GM18861 (cell line): Measurements from ENCODE around the gene SDF2L1.
A peak's percentile ranks its signal among the peaks of the same experiment; 100 is the strongest.
"Not testable (repeated sequence)": the region's sequence is repeated elsewhere in the genome, so short reads cannot be mapped to it uniquely, and the experiment has no call there.

Experiments used
- ATAC-seq: cut with Tn5 transposase; IDR thresholded peaks from one replicate; pipeline ENCODE4 v1.9.1; 2021; ENCODE audit not compliant: unreplicated experiment

SDF2L1 gene

DNA sequence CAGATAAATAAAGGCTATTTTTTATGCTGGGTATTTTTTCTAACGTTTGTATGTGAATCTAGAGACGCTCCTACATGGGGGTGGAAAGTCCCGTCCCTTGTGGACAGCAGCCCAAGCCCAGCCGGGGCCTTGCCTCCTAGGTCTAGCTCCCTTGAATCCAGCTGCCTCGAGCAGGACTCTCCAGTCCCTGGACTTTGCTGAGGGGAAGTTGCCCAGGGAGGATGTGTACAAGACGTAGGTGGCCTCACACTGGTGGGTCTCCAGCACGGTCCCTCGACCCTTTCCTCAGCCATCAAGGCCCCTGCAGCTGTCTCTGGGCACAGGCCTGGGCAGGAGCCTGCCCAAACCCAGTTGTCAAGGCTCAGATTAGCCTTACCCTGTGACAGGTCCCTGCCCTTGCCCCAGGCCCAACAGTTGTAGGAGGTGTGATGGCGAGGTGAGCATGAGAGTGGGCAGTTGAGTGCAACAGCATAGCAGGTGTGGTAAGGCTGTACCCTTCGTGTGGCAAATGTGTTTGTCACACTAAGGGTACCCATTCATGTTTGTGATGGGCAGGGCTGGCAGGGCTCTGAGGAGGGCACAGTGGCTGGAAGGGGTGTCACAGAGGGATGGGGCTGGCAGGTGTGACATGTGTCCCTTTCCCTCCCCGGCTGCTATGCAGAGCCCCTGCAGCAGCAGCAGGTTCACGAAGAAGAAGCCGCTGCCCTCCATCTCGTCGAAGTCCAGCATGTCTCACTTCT is 6.2 kb upstream of the SDF2L1 start:
- no peak for ATAC-seq

DNA sequence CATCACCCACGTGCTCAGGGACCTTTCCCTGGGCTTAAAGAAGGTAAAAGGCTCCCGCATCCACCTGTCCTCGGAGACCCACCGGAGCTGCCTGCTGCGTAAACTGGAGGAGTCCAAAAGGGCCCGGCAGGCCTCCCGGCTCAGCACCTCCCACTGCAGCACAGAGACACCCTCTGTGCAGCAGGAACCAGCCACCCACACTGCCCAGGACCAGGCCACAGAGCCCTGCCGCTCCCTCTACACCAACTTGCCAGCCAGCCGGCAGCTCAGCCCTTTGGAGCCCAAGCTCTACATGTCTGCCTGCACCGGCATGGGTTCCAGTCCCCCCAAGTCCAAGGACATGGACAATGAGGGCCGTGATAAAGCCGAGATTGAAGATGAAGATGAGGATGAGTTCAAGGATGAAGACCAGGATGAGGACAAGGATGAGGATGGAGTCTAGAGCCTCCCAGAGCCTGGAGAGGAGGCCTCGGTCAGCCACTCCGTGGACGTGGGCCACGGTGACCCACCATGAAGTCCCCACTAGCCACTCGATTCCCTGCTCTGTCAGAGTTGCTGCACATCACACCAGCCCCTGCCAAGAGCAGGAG is 5.4 kb upstream of the SDF2L1 start:
- no peak for ATAC-seq

- ATAC-seq: not testable (repeated sequence)
Measured at GRCh38 chr22:21637450-21637849, 4.7 kb upstream of the SDF2L1 start.

- no peak for ATAC-seq
Measured at GRCh38 chr22:21639359-21639758, 2.7 kb upstream of the SDF2L1 start.

GRCh38 chr22:21640810-21641209 is 1.3 kb upstream of the SDF2L1 start:
- ATAC-seq: no peak

DNA sequence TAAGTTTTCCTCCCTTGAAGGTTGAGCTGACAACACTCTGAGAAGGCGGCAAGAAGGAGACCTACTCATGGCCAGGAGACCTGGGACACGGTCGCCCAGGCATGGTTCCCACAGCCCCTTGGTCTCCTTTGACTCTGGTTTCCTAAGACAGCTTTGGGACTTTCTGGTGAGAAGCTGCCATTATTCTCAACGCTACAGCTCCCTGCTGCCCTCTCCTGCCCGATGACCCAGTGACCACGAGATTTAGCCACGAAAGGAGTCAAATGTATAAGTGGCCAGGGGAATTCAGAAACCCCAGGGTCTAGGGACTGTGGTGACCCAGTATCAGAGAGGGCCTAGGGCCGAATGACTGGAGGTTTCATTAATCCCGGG is 699 bp upstream of the SDF2L1 start:
- no peak for ATAC-seq

GRCh38 chr22:21642584-21643448 is 714 bp downstream of the SDF2L1 start:
- no peak for ATAC-seq

GRCh38 chr22:21643533-21644357 is 1.6 kb downstream of the SDF2L1 start:
- no peak for ATAC-seq

GRCh38 chr22:21645513-21645912 is 3.4 kb downstream of the SDF2L1 start:
- not testable (repeated sequence) for ATAC-seq

- no peak for ATAC-seq
Measured at GRCh38 chr22:21646608-21647590, 4.8 kb downstream of the SDF2L1 start.

- ATAC-seq: no peak
Measured at GRCh38 chr22:21650280-21650679, 8.2 kb downstream of the SDF2L1 start.

DNA sequence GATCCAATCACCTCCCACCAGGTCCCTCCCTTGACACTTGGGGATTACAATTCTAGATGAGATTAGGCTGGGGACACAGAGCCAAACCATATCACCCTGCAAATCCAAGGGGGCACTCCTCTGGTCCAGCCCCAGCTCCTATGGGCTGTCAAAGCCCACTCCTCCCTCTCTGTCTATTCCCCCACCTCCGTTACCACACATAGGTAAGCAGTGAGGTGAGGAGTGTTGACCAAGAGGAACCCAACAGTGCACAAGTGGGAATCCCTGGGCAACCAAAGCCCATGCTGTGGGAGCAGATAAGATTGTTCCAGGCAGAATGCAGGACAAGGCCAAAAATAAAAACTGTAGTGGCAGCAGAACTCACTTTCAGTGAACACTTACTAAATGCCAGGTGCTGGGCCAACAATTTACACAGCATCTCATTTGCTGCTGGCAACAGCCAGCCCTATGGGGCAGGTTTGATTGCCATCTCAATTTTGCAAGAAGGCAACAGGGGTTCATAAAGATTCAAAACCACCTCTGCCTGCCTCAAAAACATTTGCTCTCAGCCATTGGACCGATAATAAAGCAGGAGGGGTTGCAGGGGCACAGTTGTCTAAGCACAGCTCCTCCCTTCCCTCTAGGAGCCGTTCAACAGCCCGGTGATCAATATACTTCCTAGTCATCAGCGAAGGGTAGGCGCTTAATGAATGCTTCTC is 8.9 kb downstream of the SDF2L1 start:
- ATAC-seq: no peak

DNA sequence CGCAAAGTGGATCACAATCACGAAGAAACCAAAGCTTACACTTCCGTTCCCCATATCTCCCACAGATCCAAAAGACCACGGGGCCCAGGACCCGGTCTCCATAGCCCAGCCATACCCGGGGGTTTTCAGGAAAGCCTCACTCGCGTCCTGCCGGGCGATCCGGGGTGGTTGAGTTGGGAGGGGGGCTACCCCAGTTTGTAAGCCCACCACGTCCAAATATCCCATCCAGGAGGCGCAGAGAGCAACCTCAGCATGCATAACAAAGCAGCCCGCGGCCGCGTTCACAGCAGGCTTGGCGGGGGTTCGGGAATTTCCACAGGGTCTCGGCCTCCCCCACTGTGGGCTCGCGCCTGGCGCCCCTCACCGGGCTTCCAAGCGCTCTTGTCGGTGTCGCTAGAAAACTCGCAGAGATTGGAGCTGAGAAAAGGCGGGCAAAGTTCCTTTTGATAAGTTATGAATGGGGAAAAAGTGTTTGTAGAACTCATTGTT is 9.5 kb downstream of the SDF2L1 start:
- ATAC-seq: peak; percentile 17

DNA sequence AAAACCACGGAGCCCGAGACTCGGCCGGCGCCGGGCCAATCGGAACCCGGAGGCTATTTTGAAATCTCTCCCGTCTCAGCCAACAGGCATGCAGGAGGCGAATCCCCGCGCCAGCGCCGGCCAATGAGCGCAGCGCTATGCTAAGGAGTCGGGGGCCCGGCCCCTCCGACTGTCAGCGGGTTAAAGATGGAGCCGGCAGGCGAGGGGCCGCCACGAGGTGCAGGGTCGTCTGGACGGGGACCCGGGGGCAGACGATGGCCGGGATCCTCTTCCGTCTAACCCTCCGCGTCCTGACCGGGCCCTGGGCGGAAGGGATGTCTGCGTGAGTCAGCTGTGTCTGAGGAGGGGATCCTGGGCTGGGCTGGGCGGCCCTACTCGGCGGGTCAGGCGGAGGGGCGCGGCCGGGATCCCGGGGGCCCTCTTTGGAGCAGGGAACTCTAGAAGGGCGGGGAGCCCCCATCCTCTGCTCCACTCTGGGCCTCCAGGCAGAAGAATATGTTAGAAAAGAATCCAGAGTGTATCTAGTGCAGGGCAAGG is 10.0 kb downstream of the SDF2L1 start:
- peak; percentile 73 for ATAC-seq

- ATAC-seq: no peak
Measured at GRCh38 chr22:21652547-21653545, 10.7 kb downstream of the SDF2L1 start.

DNA sequence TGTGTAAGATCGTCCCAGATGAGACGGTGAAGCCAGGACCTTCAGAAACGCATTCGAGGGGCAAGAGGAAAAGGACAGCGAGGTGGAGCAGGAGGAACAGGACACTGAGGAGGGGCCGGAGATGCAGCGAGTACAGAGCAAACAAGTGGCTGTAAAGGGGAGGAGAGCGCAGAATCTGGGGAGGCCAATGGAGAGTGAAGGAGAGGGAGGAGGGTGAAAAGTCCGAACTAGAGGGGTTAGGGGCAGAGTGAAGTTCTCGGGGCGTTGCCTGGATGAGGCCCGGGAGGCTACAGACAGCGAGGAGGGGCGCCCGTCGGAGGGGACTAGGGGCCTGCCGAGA is 14.9 kb downstream of the SDF2L1 start:
- no peak for ATAC-seq

DNA sequence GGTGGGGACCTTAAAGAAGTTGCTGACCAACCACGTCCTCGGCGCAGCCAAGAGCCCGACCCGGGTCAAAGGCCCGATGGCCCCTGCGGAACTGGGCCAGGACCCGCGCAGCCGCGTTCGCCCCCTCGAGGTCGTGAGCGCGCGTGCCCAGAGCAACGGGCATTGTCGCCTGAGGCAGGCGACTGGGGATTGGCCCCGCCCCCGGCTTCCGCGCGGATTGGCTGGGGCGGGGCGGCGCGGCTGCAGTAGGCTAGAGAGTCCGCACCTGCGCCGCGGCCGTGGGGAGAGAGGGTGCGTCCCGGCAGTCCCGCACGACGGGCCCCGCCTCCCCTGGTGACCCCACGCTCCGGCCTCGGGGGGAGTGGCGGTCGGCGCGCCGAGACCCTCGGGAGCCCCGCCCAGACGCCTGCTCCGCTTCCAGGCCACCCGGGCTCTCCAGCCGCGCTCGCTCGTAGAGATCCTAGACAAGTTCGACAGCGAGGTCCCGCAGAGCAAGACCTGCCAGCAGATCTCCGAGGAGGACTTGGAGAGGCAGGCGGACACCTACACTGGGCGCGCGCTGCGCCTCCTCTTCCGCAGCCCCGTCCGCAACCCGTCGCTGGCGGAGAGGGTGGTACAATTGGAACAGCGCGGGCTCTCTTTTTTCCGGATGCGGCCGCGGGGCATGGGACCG is 15.4 kb downstream of the SDF2L1 start:
- peak; percentile 58 for ATAC-seq
